Pons (tissue), 1 donor: ENCODE data around the gene MKRN3.
"Not testable (repeated sequence)": the region's sequence is repeated elsewhere in the genome, so short reads cannot be mapped to it uniquely, and the experiment has no call there.

Experiments used
- DNase-seq: peaks from one replicate; pipeline ENCODE4 v3.0.0-alpha.2; 2016; ENCODE audit warnings: low spot score

MKRN3 gene

DNA sequence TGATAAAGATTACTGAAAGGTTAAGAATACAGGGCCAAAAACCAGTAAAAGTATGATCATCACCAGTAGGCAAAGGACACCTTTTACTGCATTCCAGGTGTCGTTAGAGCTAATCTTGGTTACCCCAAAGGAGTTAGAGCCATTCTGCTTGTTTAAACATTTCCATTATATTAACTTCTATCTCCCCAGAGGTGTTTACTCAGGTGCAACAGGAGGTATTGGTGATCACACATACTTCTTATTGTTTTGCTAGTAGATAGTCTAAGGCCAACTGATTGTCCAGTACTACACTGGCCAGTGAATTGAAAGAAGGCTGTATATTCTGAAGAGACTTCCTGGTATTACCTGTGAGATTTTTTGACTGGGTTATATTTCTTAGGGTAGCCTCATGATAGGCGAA, 22.8 kb downstream of the MKRN3 start:
- no peak for DNase-seq

DNA sequence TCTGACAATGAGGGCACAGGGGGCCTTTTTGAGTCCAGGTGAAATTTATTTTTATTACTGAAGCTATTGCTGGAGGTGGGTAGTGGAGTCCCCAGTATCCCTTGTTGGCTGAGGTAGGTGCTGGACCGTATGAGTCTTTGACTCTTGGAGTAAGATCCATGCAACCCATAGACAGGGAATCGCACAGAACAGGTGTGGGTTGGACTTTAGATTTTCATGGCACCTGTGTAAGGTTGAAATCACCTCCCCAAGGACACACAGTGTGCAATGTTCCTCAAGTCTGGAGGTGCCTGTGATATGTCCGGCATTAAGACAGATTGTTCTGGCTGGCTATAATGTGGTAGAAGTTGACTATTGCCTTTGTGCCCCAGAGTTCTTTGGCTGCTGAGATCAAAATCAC, 23.5 kb downstream of the MKRN3 start:
- DNase-seq, result no peak

DNA sequence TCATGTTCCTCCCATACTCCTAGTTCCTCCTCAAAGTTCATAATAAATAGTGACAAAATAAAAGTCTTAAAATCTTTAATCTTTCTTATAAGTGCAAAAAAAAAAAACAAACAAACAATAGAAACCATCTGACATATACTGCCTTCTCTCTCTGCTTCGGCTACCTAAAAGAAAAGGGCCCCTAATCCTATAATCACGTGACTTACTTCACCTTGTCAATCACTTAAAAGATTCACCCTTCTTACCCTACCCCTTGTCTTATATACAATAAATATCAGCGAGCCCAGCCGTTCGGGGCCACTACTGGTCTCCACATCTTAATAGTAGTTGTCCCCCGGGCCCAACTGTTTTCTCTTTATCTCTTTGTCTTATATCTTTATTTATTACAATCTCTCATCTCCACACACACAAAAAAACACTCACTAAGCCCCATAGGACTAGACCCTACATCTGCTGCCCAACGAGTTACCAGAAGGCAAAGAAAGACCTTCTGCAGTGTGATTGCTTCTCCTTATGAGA, 28.8 kb downstream of the MKRN3 start:
- DNase-seq, result no peak

DNA sequence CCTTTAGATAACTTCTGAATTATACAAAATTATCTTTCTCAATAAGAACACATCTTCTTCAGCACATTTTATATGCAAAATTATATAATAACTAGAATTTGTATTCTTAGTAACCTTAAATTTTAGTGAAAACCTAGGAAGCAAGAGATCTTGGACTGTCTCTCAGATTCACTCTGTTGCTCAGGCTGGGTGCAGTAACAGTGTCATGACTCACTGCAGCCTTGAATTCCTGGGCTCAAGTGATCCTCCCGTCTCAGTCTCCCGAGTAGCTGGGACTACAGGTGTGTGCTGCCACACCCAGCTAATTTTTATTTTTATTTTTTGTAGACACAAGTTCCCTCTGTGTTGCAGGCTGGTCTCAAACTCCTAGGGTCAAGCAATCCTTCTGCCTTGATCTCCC, 29.9 kb downstream of the MKRN3 start:
- DNase-seq, result no peak

DNA sequence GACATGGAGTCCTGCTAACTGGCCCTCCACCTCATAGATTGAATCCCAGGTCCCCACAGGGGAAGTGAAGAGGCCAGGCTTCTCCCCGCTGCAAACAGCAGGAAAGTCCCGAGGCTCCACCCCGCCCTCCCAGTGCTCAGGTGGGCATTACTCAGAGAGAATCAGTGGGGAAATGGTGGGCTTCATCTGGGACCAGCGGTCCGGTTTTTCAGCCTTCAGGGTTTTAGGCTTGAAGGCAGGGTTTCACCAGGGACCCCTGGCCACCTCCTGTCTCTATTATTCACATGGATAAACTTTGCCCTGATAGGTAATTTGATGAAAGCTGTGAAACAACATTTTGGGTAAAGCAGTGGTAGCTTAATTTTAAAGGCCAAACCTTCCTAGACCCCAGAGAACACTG, 31.3 kb downstream of the MKRN3 start:
- DNase-seq, result no peak

DNA sequence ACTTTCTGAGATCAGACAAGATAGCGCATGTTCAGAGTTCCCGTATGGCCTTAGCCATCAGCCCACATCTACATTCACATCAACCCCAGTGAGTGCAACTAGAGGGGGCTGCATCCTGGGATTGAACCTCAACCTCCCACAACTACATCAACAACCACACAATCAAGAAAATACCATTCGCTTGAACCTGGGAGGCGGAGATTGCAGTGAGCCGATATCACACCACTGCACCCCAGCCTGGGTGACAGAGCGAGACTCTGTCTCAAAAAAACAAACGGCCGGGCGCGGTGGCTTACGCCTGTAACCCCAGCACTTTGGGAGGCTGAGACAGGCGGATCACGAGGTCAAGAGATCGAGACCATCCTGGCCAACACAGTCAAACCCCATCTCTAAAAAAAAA, 31.8 kb downstream of the MKRN3 start:
- DNase-seq, result not testable (repeated sequence)

DNA sequence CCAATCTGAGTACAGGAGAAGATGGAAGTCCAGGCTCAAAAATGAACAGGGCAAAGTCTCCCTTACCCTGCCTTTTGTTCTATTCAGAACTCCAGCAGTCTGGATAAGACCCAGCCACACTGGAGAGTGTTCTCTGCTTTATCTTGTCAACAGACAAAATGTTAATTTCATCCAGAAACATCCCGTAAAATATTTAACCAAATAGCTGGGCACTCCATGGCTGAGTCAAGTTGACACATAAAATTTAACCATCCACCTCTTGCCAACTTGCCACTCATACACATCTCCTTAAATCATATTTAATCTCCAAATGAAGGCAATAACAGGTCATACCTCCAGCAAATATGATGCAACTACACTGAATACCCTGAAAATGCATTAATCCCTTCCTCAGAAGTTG, 33.6 kb downstream of the MKRN3 start:
- no peak for DNase-seq

DNA sequence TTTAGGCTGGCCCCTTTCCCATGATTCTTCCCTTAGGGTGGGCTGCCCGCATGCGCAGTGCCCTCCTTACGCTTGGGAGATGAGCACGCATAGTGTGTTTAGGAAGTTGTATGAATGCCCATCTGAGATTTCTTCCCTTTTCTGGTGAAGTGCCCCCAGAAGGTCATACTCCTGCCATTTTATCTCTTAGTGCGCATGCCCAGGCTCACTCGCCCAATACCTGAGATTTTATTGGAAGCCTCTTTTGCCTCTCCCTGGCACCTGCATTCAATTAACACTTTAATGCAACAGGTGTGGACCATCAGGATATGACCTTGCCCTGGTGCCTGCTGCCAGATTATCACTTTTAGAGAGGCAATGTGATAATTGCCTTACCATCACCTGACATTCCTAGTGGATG, 36.6 kb downstream of the MKRN3 start:
- no peak for DNase-seq

DNA sequence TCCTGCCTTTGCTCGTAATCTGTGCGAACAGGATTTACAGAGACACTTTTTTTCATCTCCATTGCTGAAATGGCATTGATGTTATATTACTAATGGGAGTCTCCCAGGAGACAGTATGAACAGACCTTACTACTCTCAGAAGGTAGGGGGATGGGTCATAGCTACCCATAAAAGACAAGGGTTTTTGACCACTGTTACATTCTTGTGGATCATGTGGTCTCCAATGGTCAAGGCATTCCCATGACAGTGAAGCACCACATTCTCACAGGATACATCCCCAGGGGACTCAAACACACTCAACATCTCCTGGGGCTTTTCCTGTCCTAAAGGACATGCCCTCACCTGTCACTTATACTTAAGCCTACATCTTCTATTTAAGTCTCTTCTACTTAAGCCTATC, 40.8 kb downstream of the MKRN3 start:
- no peak for DNase-seq

DNA sequence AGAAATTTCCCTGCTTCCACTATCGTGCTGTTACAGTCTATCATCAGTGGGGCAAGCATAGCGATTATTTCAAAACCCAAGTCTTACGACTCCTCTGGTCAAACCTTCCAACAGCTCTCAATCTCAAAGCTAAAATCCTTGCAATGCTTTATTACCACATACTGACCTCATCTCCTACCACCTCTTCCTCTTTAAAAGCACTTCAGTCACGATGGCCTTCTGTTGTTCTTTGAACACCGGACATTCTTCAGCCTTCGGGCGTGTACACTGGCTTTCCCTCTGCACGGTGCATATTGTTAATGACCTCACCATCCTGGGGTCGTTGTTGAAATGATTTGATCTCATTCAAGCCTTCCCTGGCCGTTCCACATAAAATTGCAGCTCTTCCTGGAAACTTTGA, 51.1 kb downstream of the MKRN3 start:
- DNase-seq, result no peak
